ENCODE results near the gene TK2.

Gene TK2

DNA sequence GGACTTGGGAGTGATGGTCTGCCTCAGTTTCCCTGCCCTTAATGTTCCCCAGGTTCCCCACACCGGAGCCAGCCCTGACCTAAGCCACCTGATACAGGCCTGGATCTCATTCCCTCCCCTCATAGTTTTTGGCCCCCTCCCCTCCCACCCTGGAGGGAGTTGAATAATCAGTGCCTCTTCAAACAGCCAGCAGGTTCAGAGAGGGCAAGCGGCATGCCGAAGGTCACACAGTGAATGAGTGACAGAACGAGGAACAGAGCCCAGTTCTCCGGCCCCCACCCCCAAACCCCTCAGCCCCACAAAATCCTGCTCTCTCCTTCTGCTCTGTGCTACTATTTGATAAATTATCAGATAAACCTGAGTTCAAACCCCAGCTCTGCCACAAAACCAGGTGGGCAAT is 91.6 kb downstream of the TK2 start:
- H3K9me2 ChIP-seq (replicated peaks; ENCODE audit: insufficient read depth, low read length) = no peaks in the 10 kb centered on the region
- no peaks in the 10 kb centered on the region for H4K20me1 ChIP-seq (ENCODE audit: insufficient read depth, low read length)
- no peaks in the 10 kb centered on the region for H3K4me1 ChIP-seq (ENCODE audit: low read length)
- H3K4me2 ChIP-seq (ENCODE audit: low read depth, low read length) = no peak overlapping the region
- H3K79me2 ChIP-seq (ENCODE audit: low read length) = no peaks in the 10 kb centered on the region
- H3K9ac ChIP-seq (ENCODE audit: low read length) = no peak overlapping the region
- no peaks in the 10 kb centered on the region for H3K9me3 ChIP-seq (replicated peaks; ENCODE audit: insufficient read depth, low read length)
- TF ChIP-seq EZH2phosphoT487 (IDR thresholded peaks at IDR 0.05; ENCODE audit: low read length) = no peak
- no peak for TF ChIP-seq EZH2 (optimal IDR thresholded peaks at IDR 0.05; ENCODE audit: low read depth, low read length)
- TF ChIP-seq, protein P1, sequence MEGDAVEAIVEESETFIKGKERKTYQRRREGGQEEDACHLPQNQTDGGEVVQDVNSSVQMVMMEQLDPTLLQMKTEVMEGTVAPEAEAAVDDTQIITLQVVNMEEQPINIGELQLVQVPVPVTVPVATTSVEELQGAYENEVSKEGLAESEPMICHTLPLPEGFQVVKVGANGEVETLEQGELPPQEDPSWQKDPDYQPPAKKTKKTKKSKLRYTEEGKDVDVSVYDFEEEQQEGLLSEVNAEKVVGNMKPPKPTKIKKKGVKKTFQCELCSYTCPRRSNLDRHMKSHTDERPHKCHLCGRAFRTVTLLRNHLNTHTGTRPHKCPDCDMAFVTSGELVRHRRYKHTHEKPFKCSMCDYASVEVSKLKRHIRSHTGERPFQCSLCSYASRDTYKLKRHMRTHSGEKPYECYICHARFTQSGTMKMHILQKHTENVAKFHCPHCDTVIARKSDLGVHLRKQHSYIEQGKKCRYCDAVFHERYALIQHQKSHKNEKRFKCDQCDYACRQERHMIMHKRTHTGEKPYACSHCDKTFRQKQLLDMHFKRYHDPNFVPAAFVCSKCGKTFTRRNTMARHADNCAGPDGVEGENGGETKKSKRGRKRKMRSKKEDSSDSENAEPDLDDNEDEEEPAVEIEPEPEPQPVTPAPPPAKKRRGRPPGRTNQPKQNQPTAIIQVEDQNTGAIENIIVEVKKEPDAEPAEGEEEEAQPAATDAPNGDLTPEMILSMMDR (IDR thresholded peaks at IDR 0.05; ENCODE audit: low read length) = no peak
- H3F3A ChIP-seq (ENCODE audit: insufficient read depth, low read length) = no peaks in the 10 kb centered on the region
- no peak overlapping the region for H3K27ac ChIP-seq (ENCODE audit: low read length)
- no peak for DNase-seq
- H2AFZ ChIP-seq (ENCODE audit: low read length) = no peak overlapping the region
- H3K36me3 ChIP-seq (replicated peaks; ENCODE audit: insufficient read depth, low read length) = no peaks in the 10 kb centered on the region
- no peak overlapping the region for H3K4me3 ChIP-seq (ENCODE audit: low read length)
- no peaks in the 10 kb centered on the region for H3K27me3 ChIP-seq (replicated peaks; ENCODE audit: insufficient read depth, low read length)

All from MM.1S (cell line).